ENCODE results near the gene SOX2. TPM values are rescaled to one million over a fixed set of nuclear protein-coding genes. Genes with fewer than 3 reads are reported as not detected.

The SOX2 gene
- total RNA-seq, 1 experiment from 2014 or later = not detected

GRCh38 chr3:181719991-181720680 is 8.4 kb downstream of the SOX2 start:
- in situ Hi-C loops (cut with HindIII; ENCODE audit: low sequenced_read_pairs) = no loop called here
- no peak for DNase-seq (ENCODE audit: low spot score)

GRCh38 chr3:181721046-181721875 is 9.5 kb downstream of the SOX2 start:
- in situ Hi-C loops (cut with HindIII; ENCODE audit: low sequenced_read_pairs) = no loop called here
- DNase-seq (ENCODE audit: low spot score) = no peak

DNA sequence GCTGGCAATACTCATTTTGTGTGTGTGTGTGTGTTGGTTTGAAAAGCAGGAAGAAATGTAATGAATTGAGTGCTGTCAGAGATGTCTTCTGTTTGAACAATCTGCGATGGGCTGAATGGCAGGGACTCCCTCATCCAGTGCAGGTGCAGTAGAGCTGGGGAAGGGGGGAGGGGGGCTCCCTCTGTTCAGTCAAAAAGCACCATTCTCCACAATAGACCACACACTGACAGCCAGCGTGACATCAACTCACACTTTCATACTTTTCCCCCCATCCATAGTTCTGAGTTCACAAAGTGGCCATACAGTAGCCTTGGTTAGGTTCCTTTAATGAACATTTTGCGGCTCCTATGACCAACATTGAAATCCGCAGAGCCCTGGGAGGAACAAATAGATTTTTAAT is 10.4 kb downstream of the SOX2 start:
- DNase-seq (ENCODE audit: low spot score) = no peak
- in situ Hi-C loops (cut with HindIII; ENCODE audit: low sequenced_read_pairs) = no loop called here

- DNase-seq (ENCODE audit: low spot score) = no peak
- in situ Hi-C loops (cut with HindIII; ENCODE audit: low sequenced_read_pairs) = no loop called here
These were observed 11.2 kb downstream of the SOX2 start for GRCh38 chr3:181722766-181723425.

GRCh38 chr3:181723625-181724191 is 12.0 kb downstream of the SOX2 start:
- DNase-seq (ENCODE audit: low spot score) = no peak
- in situ Hi-C loops (cut with HindIII; ENCODE audit: low sequenced_read_pairs) = no loop called here

- DNase-seq (ENCODE audit: low spot score) = no peak
- in situ Hi-C loops (cut with HindIII; ENCODE audit: low sequenced_read_pairs) = no loop called here
These were observed 12.7 kb downstream of the SOX2 start for GRCh38 chr3:181724192-181724965.

DNA sequence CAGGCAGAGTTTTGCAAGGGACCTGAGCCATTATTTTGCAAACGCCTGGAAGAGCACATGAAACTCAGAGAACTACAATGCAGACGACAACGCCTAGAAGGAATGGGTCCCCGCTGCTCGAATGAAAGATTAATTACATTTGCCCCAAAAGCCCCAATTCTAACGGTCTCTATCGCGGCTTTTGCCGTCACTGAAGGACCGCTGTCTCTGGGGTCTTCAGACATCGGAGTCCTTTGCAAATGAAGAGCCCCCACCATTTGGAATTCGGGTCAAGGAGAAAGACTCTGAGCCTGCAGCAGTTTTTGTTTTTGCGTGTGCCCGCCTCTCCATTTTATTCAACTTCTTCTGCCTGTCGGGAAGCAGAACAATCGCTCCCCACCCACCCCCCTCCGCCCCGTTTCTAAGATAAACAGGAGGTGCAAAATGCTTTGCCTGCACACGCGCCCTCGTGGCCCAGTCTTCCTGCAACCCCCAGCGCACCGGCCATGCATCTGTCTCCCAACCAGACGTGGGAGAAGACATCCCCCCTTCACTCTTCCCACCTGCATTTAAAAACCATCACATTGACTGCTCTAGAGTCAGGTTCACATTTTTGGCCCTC is 13.5 kb downstream of the SOX2 start:
- in situ Hi-C loops (cut with HindIII; ENCODE audit: low sequenced_read_pairs) = no loop called here
- no peak for DNase-seq (ENCODE audit: low spot score)

DNA sequence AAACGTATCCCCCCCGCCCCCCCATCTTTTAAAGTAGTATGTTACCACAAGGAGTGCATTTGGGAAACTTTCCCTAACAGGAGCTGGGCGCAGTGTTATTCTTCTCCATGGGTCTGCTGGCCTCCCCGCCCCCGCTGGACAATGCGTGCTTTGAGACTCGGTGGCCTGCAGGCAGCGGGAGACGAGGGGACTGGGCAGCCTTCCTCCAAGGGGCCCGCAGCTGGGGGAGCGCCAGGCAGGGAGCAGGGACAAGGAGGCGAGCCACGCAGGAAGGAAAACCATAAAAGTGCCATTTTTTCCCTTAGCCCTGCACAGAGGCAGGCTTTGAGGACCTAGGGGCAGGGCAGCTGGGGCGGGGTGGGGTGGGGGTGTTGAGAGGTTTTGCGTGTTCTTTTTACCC is 14.1 kb downstream of the SOX2 start:
- in situ Hi-C loops (cut with HindIII; ENCODE audit: low sequenced_read_pairs) = no loop called here
- DNase-seq (ENCODE audit: low spot score) = peak; percentile 25

DNA sequence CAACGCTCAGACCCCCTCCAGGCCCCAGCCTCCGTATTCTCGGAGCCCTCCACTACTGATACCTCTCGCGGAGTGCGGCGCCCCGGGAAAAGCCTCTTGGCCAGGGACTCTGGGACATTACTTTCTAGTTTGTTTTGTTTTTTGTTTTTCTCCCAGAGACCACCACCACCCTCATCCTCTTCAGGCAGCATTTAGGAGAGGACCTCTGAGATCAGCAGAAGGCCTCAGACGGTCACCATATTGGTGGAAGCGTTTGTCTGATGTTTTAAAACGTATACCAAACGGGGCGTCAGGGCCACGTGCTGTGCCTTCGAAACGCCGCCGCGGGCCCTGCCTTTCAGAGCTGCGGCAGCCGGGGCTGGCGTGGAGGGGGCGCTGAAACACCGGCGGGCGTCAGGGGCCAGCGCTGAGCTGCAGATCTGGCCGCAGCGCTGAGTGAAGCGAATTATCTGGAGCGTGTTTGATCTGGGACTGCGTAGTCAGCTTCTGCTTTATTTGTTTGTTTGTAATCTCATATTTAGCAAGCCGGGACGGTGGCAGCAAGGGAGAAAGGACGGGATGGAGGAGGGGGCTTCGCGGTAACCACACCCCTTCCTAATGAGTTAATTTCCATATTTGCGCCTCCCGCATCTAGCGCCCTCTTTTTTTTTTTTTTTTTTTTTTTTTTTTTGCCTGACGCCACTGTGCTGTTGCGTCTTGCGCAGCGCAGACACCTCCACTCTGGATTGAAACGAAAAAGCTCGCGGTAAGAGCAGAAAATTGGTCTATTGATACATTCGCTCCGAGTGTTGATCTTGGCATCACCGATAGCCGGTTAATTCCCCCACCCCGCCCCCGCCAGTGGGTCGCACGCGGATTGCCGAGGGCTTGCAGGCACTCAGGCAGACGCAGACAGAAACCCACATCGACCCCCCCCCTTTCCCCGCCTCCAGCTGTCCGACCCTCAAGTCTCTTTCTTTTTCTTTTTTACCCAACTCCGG is 14.9 kb downstream of the SOX2 start:
- in situ Hi-C loops (cut with HindIII; ENCODE audit: low sequenced_read_pairs) = no loop called here
- DNase-seq (ENCODE audit: low spot score) = no peak

GRCh38 chr3:181727341-181728032 is 15.8 kb downstream of the SOX2 start:
- in situ Hi-C loops (cut with HindIII; ENCODE audit: low sequenced_read_pairs) = no loop called here
- DNase-seq (ENCODE audit: low spot score) = no peak

DNA sequence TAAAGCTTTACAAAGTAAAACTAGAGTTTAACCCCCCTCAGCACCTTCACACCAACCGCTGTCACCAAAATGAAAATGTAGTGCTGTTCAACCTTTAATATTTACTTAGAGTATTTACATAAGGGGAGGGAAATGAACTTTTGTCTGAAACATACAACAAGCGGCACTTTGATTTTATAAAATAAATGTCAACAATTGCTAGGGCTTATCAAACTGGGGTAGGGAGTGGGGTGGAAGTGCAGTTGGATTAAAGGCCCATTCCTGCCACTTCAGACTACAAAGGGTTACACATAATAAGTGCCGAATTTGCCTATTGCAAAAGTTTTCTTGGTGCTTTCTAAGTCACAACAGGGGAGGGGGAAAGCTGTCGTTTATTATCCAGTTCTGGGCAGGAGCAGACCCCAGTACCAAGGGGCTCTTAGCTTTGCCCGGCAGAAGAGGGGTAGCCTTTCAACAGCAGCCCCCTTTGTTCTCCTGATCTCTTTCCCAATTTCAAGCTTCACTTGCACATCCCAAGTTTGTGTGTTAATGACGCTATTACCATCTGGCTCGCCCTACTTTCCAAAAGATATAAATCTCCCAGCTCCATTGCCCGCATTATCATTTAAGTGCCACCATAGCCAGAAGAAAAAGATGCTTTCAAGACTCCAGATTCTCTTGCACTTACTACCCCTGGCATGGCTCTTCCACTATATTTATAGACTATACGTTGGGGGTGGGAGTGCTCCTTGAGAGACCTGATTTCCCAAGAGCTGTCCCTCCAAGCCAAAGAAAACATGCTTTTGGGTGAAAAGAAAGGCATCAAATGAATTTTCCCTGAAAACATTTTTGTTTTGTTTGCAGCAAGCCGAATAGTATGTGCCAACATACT is 17.0 kb downstream of the SOX2 start:
- in situ Hi-C loops (cut with HindIII; ENCODE audit: low sequenced_read_pairs) = no loop called here

DNA sequence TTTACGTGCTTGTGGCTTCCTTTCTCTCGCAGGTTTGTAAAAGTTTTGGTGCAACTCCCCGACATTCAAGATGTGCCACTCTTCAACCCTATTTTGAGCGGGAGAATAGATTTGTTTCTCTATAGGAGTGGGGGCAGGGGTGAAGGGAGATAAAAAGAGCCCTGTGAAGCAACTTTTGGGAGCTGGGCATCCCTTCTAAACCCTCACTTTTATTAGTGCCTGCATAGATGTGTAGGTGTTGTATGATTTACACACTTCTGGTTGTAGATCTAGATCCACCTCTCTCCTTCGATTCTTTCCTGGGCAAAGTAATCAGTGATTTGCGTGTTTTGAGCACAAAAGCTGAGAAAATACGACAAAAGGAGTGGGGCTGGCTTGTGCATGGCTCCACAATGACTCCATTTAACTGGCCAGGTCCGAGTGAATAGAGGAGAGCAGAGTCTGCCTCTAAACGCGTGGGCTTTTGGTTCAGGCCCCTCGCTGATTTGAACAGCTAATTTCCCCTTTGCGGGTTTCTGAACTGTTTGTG is 17.7 kb downstream of the SOX2 start:
- no peak for DNase-seq (ENCODE audit: low spot score)
- in situ Hi-C loops (cut with HindIII; ENCODE audit: low sequenced_read_pairs) = no loop called here

More for the DNA sequence above, 17.0 kb downstream of the SOX2 start:
- DNase-seq (ENCODE audit: low spot score) = no peak

GRCh38 chr3:181730316-181730715 is 18.6 kb downstream of the SOX2 start:
- in situ Hi-C loops (cut with HindIII; ENCODE audit: low sequenced_read_pairs) = no loop called here
- no peak for DNase-seq (ENCODE audit: low spot score)

DNA sequence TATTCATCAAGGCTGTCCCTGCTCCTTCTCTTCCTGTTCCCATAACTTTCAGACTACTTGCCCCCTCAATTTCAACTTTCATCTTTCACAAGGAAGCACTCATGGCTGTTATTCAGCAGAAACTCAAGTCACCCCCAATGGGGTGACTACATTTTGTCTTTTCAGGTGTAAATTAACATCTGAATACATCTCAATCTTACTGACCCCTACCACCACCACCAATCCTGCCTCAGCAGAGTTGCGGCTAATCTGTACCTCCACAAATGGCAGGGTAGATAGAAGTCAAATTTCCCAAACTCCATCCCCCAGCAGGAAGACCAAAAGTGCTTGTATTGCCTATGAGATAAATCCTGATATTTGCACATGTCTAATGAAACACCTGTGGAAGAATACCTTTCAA is 19.2 kb downstream of the SOX2 start:
- in situ Hi-C loops (cut with HindIII; ENCODE audit: low sequenced_read_pairs) = no loop called here
- no peak for DNase-seq (ENCODE audit: low spot score)

GRCh38 chr3:181735911-181736310 is 24.2 kb downstream of the SOX2 start:
- in situ Hi-C loops (cut with HindIII; ENCODE audit: low sequenced_read_pairs) = no loop called here

GRCh38 chr3:181738551-181738950 is 26.8 kb downstream of the SOX2 start:
- no peak for DNase-seq (ENCODE audit: low spot score)
- in situ Hi-C loops (cut with HindIII; ENCODE audit: low sequenced_read_pairs) = no loop called here

More at GRCh38 chr3:181735911-181736310, 24.2 kb downstream of the SOX2 start:
- DNase-seq (ENCODE audit: low spot score) = no peak

Measured in G401 (cell line).